ENCODE measurements around the gene PERM1. TPM values are rescaled to one million over a fixed set of nuclear protein-coding genes. Genes with fewer than 3 reads are reported as not detected.

Gene PERM1
- total RNA-seq, 2 donors from 2014 or later: 0.80 to 3.9 TPM

DNA sequence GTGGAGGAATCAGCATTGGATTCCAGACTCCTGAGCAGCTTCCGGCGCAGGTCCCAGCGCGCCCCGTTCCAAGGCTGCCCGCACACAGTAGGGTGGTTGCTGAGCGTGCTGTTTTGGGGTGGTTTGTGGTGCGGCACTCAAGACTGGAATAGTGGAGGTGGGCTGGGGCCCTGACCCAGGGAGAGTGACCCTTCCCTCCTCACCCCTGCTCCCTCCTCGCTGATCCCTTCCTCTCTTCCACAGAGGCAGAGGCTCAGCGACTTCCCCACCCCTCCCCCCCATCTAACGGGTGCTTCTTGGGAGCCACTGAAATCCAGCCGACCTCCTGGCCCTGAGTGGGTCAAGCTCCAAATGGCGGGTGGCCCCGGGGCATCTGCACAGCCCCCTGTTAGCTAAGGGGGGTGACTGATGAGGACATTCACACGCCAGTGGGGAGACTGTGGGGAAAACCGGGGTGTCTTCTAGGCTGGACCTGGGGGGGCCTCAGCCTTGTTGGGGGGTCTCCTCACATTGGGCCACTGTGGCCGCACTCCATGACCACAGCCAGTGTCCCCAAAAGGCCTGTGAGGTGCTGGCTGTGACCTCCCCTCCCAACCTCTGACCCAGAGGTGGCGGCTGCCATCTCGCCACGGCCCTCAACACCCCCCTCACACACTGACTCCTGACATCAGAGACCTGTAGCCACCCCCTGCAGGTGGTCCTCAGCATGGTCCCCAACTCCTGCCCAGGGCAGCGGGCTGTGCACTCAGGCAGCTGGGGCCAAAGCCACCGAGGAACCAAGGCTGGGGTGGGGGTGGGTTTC lies 21.9 kb upstream of the PERM1 start:
- 86% methylated on average over 22 of the region's 22 CpGs for WGBS
- H3K36me3 ChIP-seq: no peaks in the 10 kb centered on the region
- H3K4me3 ChIP-seq: no peak overlapping the region
- no peak overlapping the region for H3K27ac ChIP-seq
- H3K27me3 ChIP-seq (replicated peaks; ENCODE audit: insufficient read depth): no peaks in the 10 kb centered on the region
- TF ChIP-seq POLR2A (IDR thresholded peaks at IDR 0.05): no peak
- TF ChIP-seq, protein P1, sequence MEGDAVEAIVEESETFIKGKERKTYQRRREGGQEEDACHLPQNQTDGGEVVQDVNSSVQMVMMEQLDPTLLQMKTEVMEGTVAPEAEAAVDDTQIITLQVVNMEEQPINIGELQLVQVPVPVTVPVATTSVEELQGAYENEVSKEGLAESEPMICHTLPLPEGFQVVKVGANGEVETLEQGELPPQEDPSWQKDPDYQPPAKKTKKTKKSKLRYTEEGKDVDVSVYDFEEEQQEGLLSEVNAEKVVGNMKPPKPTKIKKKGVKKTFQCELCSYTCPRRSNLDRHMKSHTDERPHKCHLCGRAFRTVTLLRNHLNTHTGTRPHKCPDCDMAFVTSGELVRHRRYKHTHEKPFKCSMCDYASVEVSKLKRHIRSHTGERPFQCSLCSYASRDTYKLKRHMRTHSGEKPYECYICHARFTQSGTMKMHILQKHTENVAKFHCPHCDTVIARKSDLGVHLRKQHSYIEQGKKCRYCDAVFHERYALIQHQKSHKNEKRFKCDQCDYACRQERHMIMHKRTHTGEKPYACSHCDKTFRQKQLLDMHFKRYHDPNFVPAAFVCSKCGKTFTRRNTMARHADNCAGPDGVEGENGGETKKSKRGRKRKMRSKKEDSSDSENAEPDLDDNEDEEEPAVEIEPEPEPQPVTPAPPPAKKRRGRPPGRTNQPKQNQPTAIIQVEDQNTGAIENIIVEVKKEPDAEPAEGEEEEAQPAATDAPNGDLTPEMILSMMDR (IDR thresholded peaks at IDR 0.05): no peak
- no peak for DNase-seq (ENCODE audit: low spot score)
- H3K9me3 ChIP-seq: no peaks in the 10 kb centered on the region
- H3K4me1 ChIP-seq (replicated peaks): peaks cover 5% of the 10 kb centered on the region
- intact Hi-C loops (cut with DNase I): no loop called here

GRCh38 chr1:1001057-1001783 lies 19.3 kb upstream of the PERM1 start:
- Histone ChIP-seq H3K4me1 (replicated peaks) (peaks cover 9% of the 10 kb centered on the region), H3K27ac (peak overlapping the region; percentile 94 to 95), H3K4me3 (peak overlapping the region; percentile 59 to 71), H3K27me3 (replicated peaks; ENCODE audit: insufficient read depth) (no peaks in the 10 kb centered on the region), H3K9me3 (no peaks in the 10 kb centered on the region), H3K36me3 (no peaks in the 10 kb centered on the region)
- intact Hi-C loops (cut with DNase I): no loop called here
- under 1% methylated on average over 55 of the region's 58 CpGs for WGBS
- no peak for DNase-seq (ENCODE audit: low spot score)
- no peak for TF ChIP-seq POLR2A (IDR thresholded peaks at IDR 0.05)
- TF ChIP-seq POLR2AphosphoS5 (IDR thresholded peaks at IDR 0.05): no peak
- TF ChIP-seq, protein P1 (IDR thresholded peaks at IDR 0.05): no peak

- peak overlapping the region; percentile 59 to 71 for H3K4me3 ChIP-seq
- no peaks in the 10 kb centered on the region for H3K9me3 ChIP-seq
- H3K4me1 ChIP-seq (replicated peaks): peaks cover 6% of the 10 kb centered on the region
- peak overlapping the region; percentile 94 to 95 for H3K27ac ChIP-seq
- no peaks in the 10 kb centered on the region for H3K36me3 ChIP-seq
- TF ChIP-seq, protein P1 (IDR thresholded peaks at IDR 0.05): peak in 1 of 4 experiments; percentile 21
- TF ChIP-seq POLR2AphosphoS5 (IDR thresholded peaks at IDR 0.05) (peak; percentile 70), POLR2A (IDR thresholded peaks at IDR 0.05) (peak; percentile 59)
- intact Hi-C loops (cut with DNase I): no loop called here
- 2% methylated on average over 53 of the region's 75 CpGs for WGBS
- no peaks in the 10 kb centered on the region for H3K27me3 ChIP-seq (replicated peaks; ENCODE audit: insufficient read depth)
- DNase-seq (ENCODE audit: low spot score): peak; percentile 71
Observed at GRCh38 chr1:1000357-1001056, 18.6 kb upstream of the PERM1 start.

DNA sequence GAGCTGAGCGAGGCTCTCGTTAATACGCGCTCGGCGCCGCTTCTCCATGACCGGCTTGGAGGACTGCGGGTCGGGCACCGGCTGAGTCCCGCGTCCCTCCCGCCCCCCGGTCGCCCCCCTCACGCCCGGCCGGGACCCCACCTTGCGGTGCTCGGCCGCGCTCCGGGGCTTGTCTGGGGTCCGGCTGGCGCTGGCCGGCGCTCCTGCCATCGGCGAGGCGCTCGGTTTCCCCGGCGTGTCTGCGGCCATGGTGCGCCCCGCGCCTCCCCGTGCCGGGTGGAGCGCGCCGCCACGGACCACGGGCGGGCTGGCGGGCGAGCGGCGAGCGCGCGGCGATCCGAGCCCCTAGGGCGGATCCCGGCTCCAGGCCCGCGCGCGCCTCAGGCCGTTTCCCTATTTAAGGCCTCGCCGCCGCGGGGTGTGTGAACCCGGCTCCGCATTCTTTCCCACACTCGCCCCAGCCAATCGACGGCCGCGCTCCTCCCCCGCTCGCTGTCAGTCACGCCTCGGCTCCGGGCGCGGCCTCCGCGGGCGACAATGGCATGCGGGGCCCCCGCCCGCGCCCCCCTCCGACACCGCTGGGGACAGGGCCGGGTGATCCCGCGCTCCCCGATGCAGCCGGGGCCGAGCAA lies 17.9 kb upstream of the PERM1 start, which contains the start of gene HES4:
TSS of gene HES4 (minus strand) at position 373 of the 632 bp plus-strand sequence. CDS start at position 249, 124 bp downstream.
- H3K27me3 ChIP-seq (replicated peaks; ENCODE audit: insufficient read depth): no peaks in the 10 kb centered on the region
- intact Hi-C loops (cut with DNase I): no loop called here
- peak; percentile 91 for DNase-seq (ENCODE audit: low spot score)
- H3K9me3 ChIP-seq: no peaks in the 10 kb centered on the region
- no peaks in the 10 kb centered on the region for H3K36me3 ChIP-seq
- H3K4me1 ChIP-seq (replicated peaks): peaks cover 4% of the 10 kb centered on the region
- peak within 1 kb of the TSS; percentile 59 to 71 for H3K4me3 ChIP-seq
- TF ChIP-seq POLR2A (IDR thresholded peaks at IDR 0.05): peak; percentile 88
- TF ChIP-seq, protein P1 (IDR thresholded peaks at IDR 0.05): no peak
- TF ChIP-seq POLR2AphosphoS5 (IDR thresholded peaks at IDR 0.05): peak; percentile 78
- peak within 1 kb of the TSS; percentile 94 to 95 for H3K27ac ChIP-seq
- under 1% methylated on average over 65 of the region's 95 CpGs for WGBS

All from prostate gland (tissue), 2 donors.